Mesodermal cell (in vitro differentiated cells): ENCODE data around the gene PCNA.
"Not testable (repeated sequence)": the region's sequence is repeated elsewhere in the genome, so short reads cannot be mapped to it uniquely, and the experiment has no call there.

Experiments
- H3K27ac ChIP-seq: 2 replicates; pipeline ENCODE4 v1.7.0; 2013; ENCODE audit warnings: mild to moderate bottlenecking, low read depth, low read length, moderate library complexity; ENCODE audit not compliant: severe bottlenecking
- H3K36me3 ChIP-seq: 2 replicates; pipeline ENCODE4 v1.7.1; 2013; ENCODE audit warnings: mild to moderate bottlenecking, low read length, moderate library complexity; ENCODE audit not compliant: control insufficient read depth, insufficient read depth
- H3K4me1 ChIP-seq: one replicate; pipeline ENCODE4 v1.7.1; 2013; ENCODE audit warnings: mild to moderate bottlenecking, low read length; ENCODE audit not compliant: insufficient read depth, control insufficient read depth, poor library complexity, severe bottlenecking
- H3K4me3 ChIP-seq: 2 replicates; pipeline ENCODE4 v1.7.0; 2013; ENCODE audit warnings: low read length, control low read depth, mild to moderate bottlenecking; ENCODE audit not compliant: insufficient read depth, poor library complexity, severe bottlenecking; ENCODE audit errors: extremely low read depth
- H3K9me3 ChIP-seq: 2 replicates; pipeline ENCODE4 v1.7.1; 2013; ENCODE audit warnings: mild to moderate bottlenecking, low read length, moderate library complexity; ENCODE audit not compliant: control insufficient read depth
- WGBS, 2 experiments: methylation state at CpG; one replicate each; pipeline ENCODE4 v1.1.5; 2013; ENCODE audit warnings: missing lambda C conversion rate in 2 of 2; ENCODE audit not compliant: insufficient coverage in 2 of 2; 5-methylcytosine and 5-hydroxymethylcytosine counted together

Gene PCNA

DNA sequence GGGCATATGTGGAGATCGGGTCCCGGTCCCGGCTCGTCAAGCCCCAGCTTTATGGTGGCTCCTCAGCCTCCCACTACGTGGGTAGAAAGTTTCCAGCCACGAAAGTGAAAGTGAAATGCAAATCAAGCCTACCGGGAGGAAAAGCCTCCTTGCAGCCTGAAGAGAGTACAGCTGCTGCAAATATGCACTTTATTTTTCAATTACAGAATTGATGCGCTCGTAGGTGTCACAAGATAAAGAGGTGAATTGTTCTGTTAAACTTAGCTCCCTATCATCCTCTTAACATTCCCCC is 373 bp upstream of the PCNA start:
- no peaks in the 10 kb centered on the region for H3K4me1 ChIP-seq
- H3K4me3 ChIP-seq, result peak overlapping the region; percentile 80
- no peaks in the 10 kb centered on the region for H3K9me3 ChIP-seq
- WGBS, 2 experiments, result 0 to 19% methylated on average over 6 of the region's 9 CpGs
- H3K27ac ChIP-seq, result peak overlapping the region; percentile 73
- H3K36me3 ChIP-seq, result peaks cover 33% of the 10 kb centered on the region

DNA sequence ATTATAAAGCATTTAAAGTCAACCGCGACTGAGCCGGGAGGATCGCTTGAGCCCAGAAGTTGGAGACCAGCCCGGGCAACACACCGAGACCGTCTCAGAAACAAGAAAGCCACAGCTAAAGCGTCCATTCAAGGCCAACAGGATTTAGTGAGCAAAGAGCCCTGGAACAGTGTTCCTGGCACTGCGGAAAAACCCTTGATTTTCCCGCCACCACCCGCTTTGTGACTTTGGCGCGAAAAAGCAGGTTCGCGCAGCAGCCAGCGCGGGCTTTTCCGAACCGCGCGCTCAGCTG is 669 bp downstream of the PCNA start:
- no peaks in the 10 kb centered on the region for H3K4me1 ChIP-seq
- H3K9me3 ChIP-seq, result no peaks in the 10 kb centered on the region
- peaks cover 43% of the 10 kb centered on the region for H3K36me3 ChIP-seq
- 0 to 2% methylated on average over 15 to 21 of the region's 21 CpGs for WGBS, 2 experiments
- H3K27ac ChIP-seq, result peak overlapping the region; percentile 31
- H3K4me3 ChIP-seq, result peak overlapping the region; percentile 80

DNA sequence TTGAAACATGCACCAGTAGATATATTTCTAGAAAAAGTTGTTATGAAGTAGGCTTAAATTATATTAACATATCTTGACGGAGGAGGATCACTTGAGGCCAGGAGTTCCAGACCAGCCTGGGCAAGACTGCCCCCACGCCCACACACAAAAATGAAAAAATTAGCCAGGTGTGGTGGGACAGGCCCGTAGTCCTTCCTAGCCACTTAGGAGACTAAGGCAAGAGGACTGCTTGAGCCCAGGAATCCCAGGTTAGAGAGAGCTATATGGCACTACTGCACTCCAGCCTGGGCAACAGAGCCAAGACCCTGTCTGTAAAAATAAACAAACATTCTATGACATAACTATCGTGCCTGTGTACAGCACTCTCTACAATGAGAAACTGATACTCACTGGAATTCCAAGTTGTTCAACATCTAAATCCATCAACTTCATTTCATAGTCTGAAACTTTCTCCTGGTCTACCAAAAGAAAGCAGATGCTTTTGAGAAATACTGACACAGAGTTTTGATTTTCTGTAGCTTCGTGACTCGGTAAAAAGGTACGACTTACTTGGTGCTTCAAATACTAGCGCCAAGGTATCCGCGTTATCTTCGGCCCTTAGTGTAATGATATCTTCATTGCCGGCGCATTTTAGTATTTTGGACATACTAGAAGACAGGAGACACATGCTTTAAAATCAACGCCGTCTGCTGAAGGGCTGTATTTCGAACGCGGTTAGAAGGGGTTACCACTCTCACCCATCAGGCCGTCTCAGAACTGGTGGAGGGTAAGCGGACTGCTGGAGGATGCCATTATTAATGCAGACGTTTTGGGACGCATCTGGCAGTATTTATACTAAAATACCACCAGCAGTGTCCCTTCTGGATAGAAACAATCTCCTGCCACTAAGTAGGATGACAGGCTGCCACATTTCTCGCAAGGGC is 1.3 kb downstream of the PCNA start:
- WGBS, 2 experiments, result 3 to 4% methylated on average over 9 to 19 of the region's 23 CpGs
- Histone ChIP-seq H3K4me3 (peak overlapping the region; percentile 80), H3K4me1 (no peaks in the 10 kb centered on the region), H3K27ac (peak overlapping the region; percentile 31), H3K36me3 (peaks cover 46% of the 10 kb centered on the region), H3K9me3 (no peaks in the 10 kb centered on the region)

DNA sequence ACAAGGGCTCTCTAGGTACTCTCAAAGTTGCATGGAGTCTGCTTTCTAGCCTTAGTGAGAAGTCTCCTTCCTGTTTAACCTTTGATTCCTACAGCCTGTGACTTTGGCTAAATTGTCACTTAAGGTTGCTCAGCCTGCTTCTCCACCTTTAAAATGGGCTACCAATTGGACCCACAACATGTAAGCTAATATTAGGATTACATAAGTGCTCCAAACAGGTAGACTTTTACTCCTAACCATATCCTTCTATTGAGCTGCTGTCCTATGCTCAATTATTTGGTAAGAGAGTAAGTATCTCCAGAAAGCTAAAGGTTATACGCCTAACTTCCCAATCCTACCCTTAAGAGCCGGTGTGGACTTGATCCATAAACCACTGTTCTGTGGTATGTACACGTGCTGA is 2.9 kb downstream of the PCNA start:
- H3K36me3 ChIP-seq, result peaks cover 46% of the 10 kb centered on the region
- WGBS, 2 experiments, result 94% methylated on average over 2 of the region's 3 CpGs; no CpG with 5 or more reads in 1 of the 2 experiments
- no peak overlapping the region for H3K4me3 ChIP-seq

DNA sequence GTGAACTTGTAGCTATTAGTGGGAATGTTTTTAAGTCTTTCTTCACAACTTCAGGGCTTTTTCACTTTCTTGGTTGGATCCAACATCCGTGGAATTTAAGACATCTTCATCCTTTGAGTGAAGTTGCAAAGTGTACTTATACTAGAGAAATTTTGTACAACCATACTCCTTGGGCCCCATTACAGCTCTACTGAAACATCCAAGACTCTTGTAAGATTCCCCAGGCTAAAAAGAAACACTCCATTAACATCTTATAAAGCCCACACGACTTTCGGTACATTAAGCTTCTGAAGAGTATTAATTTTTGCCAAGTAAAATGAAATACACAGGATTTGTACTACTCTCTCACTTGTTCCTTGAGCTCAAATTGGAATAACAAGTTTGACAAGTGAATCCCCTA is 5.4 kb downstream of the PCNA start:
- H3K4me1 ChIP-seq, result no peaks in the 10 kb centered on the region
- no peak overlapping the region for H3K27ac ChIP-seq
- H3K9me3 ChIP-seq, result no peaks in the 10 kb centered on the region
- H3K36me3 ChIP-seq, result peaks cover 61% of the 10 kb centered on the region
- no peak overlapping the region for H3K4me3 ChIP-seq
- WGBS, 2 experiments, result no CpG with 5 or more reads among the region's 3 CpGs

More for the DNA sequence above, 2.9 kb downstream of the PCNA start:
- no peak overlapping the region for H3K27ac ChIP-seq
- H3K4me1 ChIP-seq, result no peaks in the 10 kb centered on the region
- no peaks in the 10 kb centered on the region for H3K9me3 ChIP-seq

DNA sequence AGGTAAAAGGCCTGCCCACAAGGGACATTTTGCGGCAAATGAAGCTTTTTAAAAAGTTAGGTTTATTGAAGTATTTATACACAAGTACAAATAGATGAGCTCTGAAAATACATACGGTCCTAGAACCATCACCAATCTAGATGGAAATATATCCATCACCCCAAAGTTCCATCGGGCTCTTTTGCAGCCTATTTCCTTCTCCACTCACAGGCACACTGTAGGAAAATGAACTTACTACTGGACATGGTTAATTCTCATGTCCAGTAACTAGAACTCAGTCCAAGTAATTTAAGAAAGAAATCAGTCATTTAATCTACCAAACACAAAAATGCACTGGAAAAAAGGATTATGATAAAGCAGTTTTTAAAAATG is 6.2 kb downstream of the PCNA start:
- no peaks in the 10 kb centered on the region for H3K4me1 ChIP-seq
- peak overlapping the region; percentile 84 for H3K27ac ChIP-seq
- H3K4me3 ChIP-seq, result peak overlapping the region; percentile 81
- H3K36me3 ChIP-seq, result peaks cover 69% of the 10 kb centered on the region
- 100% methylated on average over 1 of the region's 3 CpGs; no CpG with 5 or more reads in 1 of the 2 experiments for WGBS, 2 experiments
- no peaks in the 10 kb centered on the region for H3K9me3 ChIP-seq

DNA sequence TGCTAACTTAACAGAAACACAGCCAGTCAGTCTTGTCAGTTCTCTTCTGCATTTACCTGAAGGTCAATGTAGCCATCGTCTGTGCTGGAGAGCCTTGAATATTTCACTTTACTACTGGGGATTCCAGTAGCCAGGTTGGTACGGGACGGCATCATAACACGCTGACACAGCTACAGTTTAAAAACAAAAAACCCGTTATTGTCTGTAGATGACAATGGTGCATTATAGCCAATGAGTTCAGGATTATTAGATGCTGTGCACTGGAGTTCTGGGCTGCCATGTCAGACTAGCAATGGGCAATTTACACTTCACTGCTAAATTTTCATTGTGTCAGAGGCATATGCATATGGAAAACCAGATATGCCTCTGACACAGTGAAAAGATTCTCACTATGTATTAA is 10.5 kb downstream of the PCNA start:
- Histone ChIP-seq H3K9me3 (no peaks in the 10 kb centered on the region), H3K4me1 (no peaks in the 10 kb centered on the region), H3K36me3 (peaks cover 63% of the 10 kb centered on the region), H3K4me3 (no peak overlapping the region), H3K27ac (no peak overlapping the region)
- WGBS, 2 experiments, result 96 to 100% methylated on average over 2 to 5 of the region's 5 CpGs

DNA sequence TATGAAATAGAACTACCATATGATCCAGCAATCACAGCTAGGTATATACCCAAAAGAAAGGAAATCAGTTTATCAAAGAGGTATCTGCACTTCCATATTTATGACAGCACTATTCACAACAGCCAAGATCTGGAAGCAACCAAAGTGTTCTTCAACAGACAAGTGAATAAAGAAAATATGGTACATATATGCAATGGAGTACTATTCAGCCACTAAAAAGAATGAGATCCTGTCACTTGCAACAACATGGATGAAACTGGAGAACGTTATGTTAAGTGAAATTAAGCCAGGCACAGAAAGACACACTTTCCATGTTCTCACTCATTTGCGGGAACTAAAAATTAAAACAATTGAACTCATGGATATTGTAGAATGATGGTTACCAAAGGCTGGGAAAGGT is 15.3 kb downstream of the PCNA start:
- no CpG with 5 or more reads among the region's 2 CpGs for WGBS, 2 experiments

DNA sequence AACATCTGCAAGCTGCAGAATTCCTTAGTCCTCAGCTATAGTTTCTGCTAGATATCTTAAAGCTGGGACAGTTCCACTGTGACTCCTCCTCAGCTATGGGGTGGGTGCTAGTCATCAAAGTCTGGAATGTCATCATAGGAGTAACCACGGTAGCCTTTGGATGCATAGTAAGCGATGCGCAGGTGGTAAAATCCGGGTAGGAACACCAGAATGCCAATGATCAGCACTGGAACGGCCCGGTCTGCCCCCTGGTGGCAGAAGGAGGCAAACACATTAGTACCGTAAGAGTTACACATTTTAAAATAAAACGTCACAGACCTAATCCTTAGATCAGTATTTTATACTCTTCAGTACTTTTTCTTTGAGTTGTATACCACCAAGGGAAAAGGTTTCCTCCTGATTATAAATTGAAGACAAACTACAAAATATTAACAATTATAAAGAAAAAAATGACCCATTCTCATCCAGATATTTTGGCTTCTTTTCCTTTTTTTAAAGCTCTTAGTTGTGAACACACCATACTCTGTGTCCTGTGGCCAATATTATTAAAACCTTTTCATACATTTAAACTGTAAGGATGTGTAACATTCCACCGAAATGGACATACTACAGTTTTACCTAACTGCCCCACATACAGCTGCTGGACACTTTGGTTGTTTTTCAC is 18.9 kb downstream of the PCNA start:
- Histone ChIP-seq H3K9me3 (no peaks in the 10 kb centered on the region), H3K4me3 (no peak overlapping the region), H3K36me3 (peaks cover 83% of the 10 kb centered on the region), H3K4me1 (no peaks in the 10 kb centered on the region), H3K27ac (peak overlapping the region; percentile 33)
- WGBS, 2 experiments, result 28 to 35% methylated on average over 7 to 8 of the region's 9 CpGs

More for the DNA sequence above, 15.3 kb downstream of the PCNA start:
- no peak overlapping the region for H3K4me3 ChIP-seq
- H3K4me1 ChIP-seq, result no peaks in the 10 kb centered on the region
- no peaks in the 10 kb centered on the region for H3K9me3 ChIP-seq
- H3K36me3 ChIP-seq, result peaks cover 81% of the 10 kb centered on the region
- no peak overlapping the region for H3K27ac ChIP-seq

DNA sequence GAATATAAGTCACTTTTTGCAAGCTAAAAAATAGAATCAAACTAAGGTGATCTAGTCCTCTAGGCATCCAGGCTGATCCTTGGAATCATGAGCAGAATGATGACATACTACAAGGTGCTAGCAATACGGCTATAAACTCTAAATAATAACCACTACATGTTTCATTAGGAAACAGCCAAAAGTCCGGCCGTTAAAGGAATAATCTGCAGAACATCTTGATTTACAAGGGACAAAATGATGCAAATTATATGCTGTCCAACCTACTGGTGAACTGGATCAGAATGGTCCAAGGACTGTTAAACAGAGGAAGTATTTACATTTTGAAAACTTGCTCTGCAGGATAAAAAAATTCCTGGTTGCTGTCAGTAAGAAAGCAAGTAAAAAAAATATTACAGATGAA is 19.8 kb downstream of the PCNA start:
- peaks cover 78% of the 10 kb centered on the region for H3K36me3 ChIP-seq
- H3K4me1 ChIP-seq, H3K27ac ChIP-seq, H3K9me3 ChIP-seq, H3K4me3 ChIP-seq: not testable (repeated sequence)
- 86 to 100% methylated on average over 1 of the region's 3 CpGs for WGBS, 2 experiments

DNA sequence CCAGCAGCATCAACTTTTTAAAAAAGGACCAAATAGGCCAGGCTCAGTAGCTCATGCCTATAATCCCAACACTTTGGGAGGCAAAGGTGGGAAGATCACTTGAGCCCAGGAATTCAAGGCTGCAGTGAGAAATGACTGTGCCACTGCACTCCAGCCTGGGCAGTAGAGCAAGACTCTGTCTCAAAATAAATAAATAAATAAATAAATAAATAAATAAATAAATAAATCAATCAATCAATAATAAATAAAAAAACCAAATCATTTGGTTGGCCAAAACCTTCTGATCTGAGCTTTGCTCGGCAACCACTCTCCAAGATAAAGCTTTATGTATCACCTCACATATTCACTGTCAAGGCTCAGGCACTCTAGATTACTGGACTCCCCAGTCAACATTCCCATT is 20.7 kb downstream of the PCNA start:
- H3K4me3 ChIP-seq, H3K4me1 ChIP-seq, H3K27ac ChIP-seq, H3K9me3 ChIP-seq: not testable (repeated sequence)
- WGBS, 2 experiments, result 94 to 100% methylated on average over 1 of the region's 1 CpG
- H3K36me3 ChIP-seq, result peaks cover 72% of the 10 kb centered on the region
